Muscle layer of duodenum (tissue), 2 donors: ENCODE results near the gene TTLL11.
"Not testable (repeated sequence)": the region's sequence is repeated elsewhere in the genome, so short reads cannot be mapped to it uniquely, and the experiment has no call there.

Source experiments
- H3K27ac ChIP-seq: one replicate; pipeline ENCODE4 v1.7.0; 2013; ENCODE audit warnings: mild to moderate bottlenecking, low read length
- H3K27me3 ChIP-seq: one replicate; pipeline ENCODE4 v1.7.0; 2013; ENCODE audit warnings: low read depth, mild to moderate bottlenecking, control low read depth, low read length
- H3K36me3 ChIP-seq, 2 donors: one replicate each; pipeline ENCODE4 v1.7.0; 2013; ENCODE audit warnings: low read length in 2 of 2, control low read depth in 1 of 2, mild to moderate bottlenecking in 1 of 2; ENCODE audit not compliant: insufficient read depth in 2 of 2, control insufficient read depth in 1 of 2
- H3K4me1 ChIP-seq, 2 donors: one replicate each; pipeline ENCODE4 v1.7.0; 2013; ENCODE audit warnings: low read length in 2 of 2, mild to moderate bottlenecking in 2 of 2, control low read depth in 1 of 2, moderate library complexity in 1 of 2; ENCODE audit not compliant: insufficient read depth in 2 of 2, control insufficient read depth in 1 of 2
- H3K4me3 ChIP-seq, 2 donors: one replicate each; pipeline ENCODE4 v1.7.0; 2013; ENCODE audit warnings: low read length in 2 of 2, low read depth in 1 of 2, mild to moderate bottlenecking in 1 of 2
- H3K9me3 ChIP-seq, 2 donors: one replicate each; pipeline ENCODE4 v1.7.0; 2013; ENCODE audit warnings: low read length in 2 of 2, control low read depth in 1 of 2, mild to moderate bottlenecking in 1 of 2; ENCODE audit not compliant: control insufficient read depth in 1 of 2
- donor health status: healthy.

TTLL11 gene

DNA sequence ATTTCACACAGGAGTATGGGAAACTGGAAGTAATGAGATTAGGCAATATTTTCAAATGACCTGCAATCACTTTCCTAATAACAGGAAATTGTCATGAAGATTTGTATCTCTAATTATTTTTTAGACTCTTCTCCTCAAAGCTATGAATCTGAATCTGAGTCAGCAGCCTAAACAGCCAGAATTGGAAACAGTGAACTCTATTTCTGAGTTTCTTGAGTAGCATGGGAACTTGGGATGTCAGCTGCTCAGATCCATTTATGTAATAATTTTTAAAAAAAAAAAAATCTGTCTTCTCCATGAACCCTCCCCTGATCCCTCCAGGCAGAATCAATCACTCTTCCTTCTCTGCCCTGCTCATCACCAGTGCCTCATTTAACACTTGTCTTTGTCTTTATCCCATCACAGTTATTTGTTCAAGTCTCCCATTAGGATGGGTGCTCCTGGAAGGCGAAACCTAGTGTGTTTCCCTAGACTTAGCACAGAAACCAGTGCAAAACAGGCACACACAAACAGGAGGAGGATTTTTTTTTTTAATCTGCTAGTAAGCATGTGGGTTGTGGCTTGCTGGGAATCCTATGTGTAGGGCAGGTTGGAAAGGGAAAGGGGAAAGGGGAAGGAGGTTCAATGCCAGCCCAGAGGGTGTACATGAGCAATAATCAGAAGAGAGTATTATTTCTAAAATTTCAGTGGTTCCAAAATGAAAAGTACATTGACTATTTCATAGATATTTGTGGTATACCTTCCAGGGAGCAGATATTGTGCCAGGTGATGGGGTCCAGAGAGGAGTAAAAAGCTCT is 186.8 kb downstream of the TTLL11 start:
- H3K27me3 ChIP-seq: no peaks in the 10 kb centered on the region
- H3K27ac ChIP-seq: no peak overlapping the region
- H3K4me3 ChIP-seq: no peak overlapping the region
- H3K36me3 ChIP-seq: no peaks in the 10 kb centered on the region
- no peaks in the 10 kb centered on the region for H3K9me3 ChIP-seq
- H3K4me1 ChIP-seq: no peaks in the 10 kb centered on the region

DNA sequence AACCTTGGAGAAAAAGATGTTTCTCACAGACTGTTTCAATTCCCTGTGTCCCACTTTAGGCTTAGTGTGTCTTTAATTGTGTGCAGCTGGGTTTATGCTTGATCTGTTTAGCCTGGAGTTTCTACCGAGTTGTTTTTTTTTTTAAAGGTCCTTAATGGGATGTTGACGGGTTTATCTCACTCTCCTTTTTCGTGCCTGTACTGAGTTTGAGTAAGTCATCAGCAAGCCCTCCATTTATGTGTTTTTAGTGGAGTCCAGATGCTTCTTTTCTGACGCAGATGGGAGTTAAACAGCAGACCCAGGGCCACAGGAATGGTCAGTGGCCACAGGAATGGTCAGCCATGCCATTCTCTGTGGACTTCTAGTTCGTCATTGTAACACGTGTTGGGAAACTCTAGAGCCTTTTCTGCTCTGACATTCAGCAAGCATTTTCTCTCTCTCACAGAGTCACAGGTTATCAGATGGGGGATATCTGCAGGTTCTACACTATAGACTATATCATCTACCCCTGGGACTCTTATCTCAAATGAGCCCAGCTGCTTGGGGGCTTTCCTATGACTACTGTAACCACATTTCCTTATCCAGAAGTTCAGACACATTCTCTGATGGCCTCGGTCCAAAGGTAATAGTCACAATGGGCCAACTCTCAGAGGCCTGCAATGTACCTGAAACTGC is 190.5 kb downstream of the TTLL11 start:
- H3K27ac ChIP-seq: no peak overlapping the region
- H3K36me3 ChIP-seq: no peaks in the 10 kb centered on the region
- H3K27me3 ChIP-seq: no peaks in the 10 kb centered on the region
- no peak overlapping the region for H3K4me3 ChIP-seq
- H3K4me1 ChIP-seq: no peaks in the 10 kb centered on the region
- no peaks in the 10 kb centered on the region for H3K9me3 ChIP-seq

DNA sequence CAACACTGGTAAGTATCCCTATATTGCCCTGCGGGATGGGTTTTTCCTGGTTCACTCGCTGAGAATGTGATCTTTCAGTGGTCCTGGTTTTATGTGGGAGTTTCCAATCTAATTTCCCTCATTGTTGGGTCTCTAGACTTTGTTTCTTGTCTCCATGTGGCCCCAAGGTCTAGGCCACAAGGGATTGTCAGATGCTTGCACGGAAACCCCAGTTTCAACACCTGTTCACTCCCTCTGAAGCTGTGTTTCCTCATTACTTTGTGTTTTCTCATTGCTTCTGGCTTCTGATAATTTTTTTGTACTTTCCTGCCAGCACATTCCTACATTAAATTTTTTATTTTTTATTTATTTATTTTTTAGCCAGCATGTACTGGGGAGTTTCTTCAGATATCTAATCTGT is 191.5 kb downstream of the TTLL11 start:
- Histone ChIP-seq H3K36me3 (no peaks in the 10 kb centered on the region), H3K27ac (no peak overlapping the region), H3K9me3 (no peaks in the 10 kb centered on the region), H3K27me3 (no peaks in the 10 kb centered on the region), H3K4me3 (no peak overlapping the region), H3K4me1 (no peaks in the 10 kb centered on the region)

DNA sequence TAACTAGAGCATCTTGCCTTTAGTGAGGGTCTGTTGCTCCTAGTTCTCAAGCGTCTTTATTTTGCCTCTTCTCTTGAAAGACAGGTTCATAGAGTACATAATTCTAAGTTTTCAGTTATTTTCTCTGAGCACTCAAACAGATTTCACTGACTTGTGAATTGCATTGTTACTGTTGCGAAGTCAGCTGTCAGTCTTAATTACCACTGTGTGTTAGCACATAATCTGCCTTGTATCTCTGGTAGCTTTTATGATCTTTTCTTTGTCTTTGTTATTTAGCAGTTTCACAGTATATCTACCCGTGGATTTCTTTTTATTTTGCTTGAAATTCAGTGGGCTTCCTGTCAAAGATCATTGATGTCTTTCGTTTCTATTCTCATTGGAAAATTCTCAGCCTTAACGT is 192.9 kb downstream of the TTLL11 start:
- Histone ChIP-seq H3K36me3 (no peaks in the 10 kb centered on the region), H3K27me3 (no peaks in the 10 kb centered on the region), H3K27ac (no peak overlapping the region), H3K9me3 (no peaks in the 10 kb centered on the region), H3K4me3 (no peak overlapping the region), H3K4me1 (no peaks in the 10 kb centered on the region)

DNA sequence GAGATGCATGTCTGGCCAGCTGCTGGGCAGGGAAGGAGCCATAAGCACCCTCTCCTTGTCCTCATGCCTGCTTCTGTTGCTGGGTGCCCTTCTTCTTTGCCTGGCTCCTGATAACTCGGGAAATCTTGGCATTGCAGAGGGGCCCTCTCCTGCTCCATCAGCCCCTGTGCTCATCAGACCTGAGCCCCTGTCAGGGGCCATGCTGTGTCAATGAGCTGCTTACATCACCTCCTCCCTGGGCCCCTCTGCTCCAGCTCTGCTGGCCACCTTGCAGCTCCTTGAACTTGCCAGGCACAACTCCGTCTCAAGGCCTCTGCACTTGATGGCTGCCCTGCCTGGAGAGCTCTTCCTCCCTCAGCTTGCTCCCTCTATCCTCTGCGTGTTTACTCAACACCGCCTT is 194.3 kb downstream of the TTLL11 start:
- Histone ChIP-seq H3K4me1 (no peaks in the 10 kb centered on the region), H3K27me3 (no peaks in the 10 kb centered on the region), H3K4me3 (no peak overlapping the region), H3K36me3 (no peaks in the 10 kb centered on the region), H3K27ac (no peak overlapping the region), H3K9me3 (no peaks in the 10 kb centered on the region)

DNA sequence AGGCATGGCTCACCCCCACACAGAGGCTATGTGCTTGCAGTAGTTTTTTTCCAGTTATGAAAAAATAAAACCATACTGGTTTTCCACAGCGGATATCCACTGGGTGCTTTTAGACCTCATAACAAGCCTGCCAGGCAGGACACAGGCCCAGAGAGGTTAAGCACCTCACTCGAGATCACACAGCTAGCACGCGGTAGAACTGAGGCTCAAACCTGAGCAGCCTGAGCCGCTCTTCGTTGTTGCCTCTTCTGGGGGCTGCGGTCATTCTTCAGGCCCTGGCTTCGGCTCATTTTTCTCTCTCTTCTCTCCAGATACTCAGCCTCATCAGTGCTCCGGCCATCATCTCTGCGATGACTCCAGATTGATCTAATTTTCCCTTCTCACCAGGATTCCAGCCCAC is 196.0 kb downstream of the TTLL11 start:
- H3K36me3 ChIP-seq: no peaks in the 10 kb centered on the region
- H3K27me3 ChIP-seq: no peaks in the 10 kb centered on the region
- no peaks in the 10 kb centered on the region for H3K4me1 ChIP-seq
- no peak overlapping the region for H3K27ac ChIP-seq
- no peaks in the 10 kb centered on the region for H3K9me3 ChIP-seq
- no peak overlapping the region for H3K4me3 ChIP-seq

DNA sequence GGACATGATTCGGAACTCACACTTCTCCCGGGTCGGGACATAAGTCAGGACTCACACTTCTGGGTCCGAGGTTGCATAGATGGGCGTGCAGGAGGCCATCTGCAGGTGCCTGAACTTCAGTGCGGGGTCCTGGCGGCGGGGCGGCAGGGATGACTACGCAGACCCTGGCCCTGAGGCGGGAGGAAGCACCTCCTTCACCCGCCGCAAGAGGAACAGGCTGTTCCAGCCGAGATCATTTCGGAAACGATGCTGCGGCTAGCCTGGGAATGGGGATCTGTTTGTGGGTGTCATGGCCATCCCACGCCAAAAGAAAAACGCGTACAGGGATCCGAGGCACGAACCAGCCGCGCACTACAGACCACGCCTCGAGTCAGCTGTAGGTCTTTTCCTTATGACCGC is 196.6 kb downstream of the TTLL11 start:
- Histone ChIP-seq H3K4me3 (no peak overlapping the region), H3K27me3 (no peaks in the 10 kb centered on the region), H3K4me1 (no peaks in the 10 kb centered on the region), H3K27ac (no peak overlapping the region), H3K36me3 (no peaks in the 10 kb centered on the region), H3K9me3 (no peaks in the 10 kb centered on the region)

DNA sequence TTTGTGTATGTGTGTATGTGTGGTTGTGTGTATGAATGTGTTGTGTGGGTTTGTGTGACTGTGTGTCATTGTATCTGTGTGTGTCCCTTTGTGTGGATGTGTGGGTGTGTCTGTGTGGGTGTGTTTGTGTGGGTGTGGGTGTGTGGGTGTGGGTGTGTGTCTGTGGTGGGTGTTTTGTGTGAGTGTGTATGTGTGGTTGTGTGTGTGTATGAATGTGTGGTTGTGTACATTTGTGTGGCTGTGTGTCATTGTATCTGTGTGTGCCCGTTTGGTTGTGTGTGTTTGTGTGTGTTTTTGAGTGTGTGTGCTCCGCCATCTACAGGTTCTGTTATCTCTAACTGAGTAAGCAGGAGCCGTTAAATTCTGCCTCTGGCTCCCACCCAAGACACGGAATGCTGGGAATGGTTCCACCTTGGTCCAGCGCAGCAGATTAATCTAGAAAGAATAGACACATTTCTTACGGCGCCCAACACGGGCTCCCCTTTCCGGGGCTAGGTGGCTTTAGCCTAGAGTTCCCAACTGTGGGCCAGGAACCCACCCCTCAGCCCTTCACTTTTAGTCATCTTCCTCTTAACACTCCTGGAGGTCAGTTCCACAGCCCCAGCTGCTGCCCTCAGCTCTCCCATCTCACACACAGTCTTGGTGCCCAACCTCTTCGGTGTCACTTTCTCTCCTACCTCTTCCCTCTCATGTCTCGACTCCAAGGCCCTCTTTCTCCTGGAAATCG is 197.1 kb downstream of the TTLL11 start:
- H3K4me1 ChIP-seq: no peaks in the 10 kb centered on the region
- no peak overlapping the region for H3K27ac ChIP-seq
- no peaks in the 10 kb centered on the region for H3K36me3 ChIP-seq
- no peaks in the 10 kb centered on the region for H3K27me3 ChIP-seq
- no peaks in the 10 kb centered on the region for H3K9me3 ChIP-seq
- H3K4me3 ChIP-seq: no peak overlapping the region

DNA sequence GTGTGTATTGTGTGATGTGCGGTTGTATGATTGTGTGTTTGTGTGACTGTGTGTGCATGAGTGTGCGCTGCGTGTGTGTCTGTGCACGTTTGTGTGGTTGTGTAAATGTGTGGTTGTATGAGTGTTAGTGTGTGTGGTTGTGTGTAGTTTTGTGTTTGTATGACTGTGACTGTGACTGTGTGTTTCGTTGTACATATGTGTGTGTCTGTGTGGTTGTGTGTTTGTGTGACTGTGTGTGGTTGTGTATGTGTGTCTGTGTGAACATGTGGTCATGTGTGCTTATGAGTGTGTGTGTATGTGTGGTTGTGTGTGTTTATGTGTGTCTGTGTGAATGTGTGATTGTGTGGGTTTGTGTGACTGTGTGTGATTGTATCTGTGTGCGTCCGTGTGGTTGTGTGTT is 197.8 kb downstream of the TTLL11 start:
- Histone ChIP-seq H3K4me3 (no peak overlapping the region), H3K27me3 (no peaks in the 10 kb centered on the region), H3K27ac (no peak overlapping the region), H3K36me3 (no peaks in the 10 kb centered on the region), H3K4me1 (no peaks in the 10 kb centered on the region), H3K9me3 (no peaks in the 10 kb centered on the region)

DNA sequence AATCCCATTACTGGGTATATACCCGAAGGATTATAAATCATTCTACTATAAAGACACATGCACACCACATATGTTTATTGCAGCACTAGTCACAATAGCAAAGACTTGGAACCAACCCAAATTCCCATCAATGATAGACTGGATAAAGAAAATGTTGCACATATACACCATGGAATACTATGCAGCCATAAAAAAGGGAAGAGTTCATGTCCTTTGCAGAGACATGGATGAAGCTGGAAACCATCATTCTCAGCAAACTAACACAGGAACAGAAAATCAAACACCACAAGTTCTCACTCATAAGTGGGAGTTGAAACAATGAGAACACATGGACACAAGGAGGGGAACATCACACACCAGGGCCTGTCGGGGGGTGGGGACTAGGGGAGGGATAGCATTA is 198.7 kb downstream of the TTLL11 start:
- not testable (repeated sequence) for H3K27ac ChIP-seq, H3K4me1 ChIP-seq, H3K36me3 ChIP-seq, H3K27me3 ChIP-seq, H3K4me3 ChIP-seq, H3K9me3 ChIP-seq

DNA sequence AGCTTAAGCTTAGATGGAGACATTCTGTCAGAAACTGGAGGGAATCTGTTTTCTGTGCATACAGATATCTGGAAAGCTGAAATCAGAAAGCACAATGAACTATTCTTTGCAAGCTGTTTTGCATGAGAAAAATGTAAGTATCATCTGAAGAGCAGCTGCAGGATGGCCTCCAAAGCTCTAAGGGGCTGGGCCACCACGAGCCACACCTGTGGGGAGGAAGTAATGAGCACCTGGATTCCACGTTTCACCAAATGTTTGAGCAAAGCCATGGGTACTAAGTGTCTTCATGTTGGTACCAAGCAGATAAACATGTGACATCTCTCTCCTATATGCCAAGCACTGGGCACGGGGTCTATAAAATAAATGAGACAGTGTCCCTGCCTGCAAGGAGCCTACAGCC is 199.3 kb downstream of the TTLL11 start:
- no peak overlapping the region for H3K27ac ChIP-seq
- H3K36me3 ChIP-seq: no peaks in the 10 kb centered on the region
- H3K4me3 ChIP-seq: no peak overlapping the region
- no peaks in the 10 kb centered on the region for H3K27me3 ChIP-seq
- H3K9me3 ChIP-seq: no peaks in the 10 kb centered on the region
- peaks cover 0 to 1% of the 10 kb centered on the region in 2 donors for H3K4me1 ChIP-seq
